ENCODE measurements around the gene SPOCK1. TPM values are rescaled to one million over a fixed set of nuclear protein-coding genes. Genes with fewer than 3 reads are reported as not detected.

The SPOCK1 gene
- total RNA-seq, 1 experiment from 2014 or later, result 23.9 TPM

GRCh38 chr5:137316346-137316736, 182.8 kb downstream of the SPOCK1 start:
- Histone ChIP-seq H3K36me3 (ENCODE audit: low read depth) (no peaks in the 10 kb centered on the region), H4K20me1 (ENCODE audit: insufficient read depth) (no peaks in the 10 kb centered on the region), H3K4me1 (replicated peaks; ENCODE audit: insufficient read depth) (peaks cover 11% of the 10 kb centered on the region; the same call in 1 of the 2 replicates), H3K4me3 (no peak overlapping the region), H2AFZ (no peak overlapping the region), H3F3A (ENCODE audit: insufficient read depth, low read depth) (peaks cover 5% of the 10 kb centered on the region; the same call in 1 of the 2 replicates), H3K27ac (no peak overlapping the region), H3K79me2 (ENCODE audit: low read depth) (no peaks in the 10 kb centered on the region), H3K9me2 (ENCODE audit: insufficient read depth) (no peaks in the 10 kb centered on the region), H3K4me2 (no peak overlapping the region), H3K27me3 (ENCODE audit: insufficient read depth, low read depth) (no peaks in the 10 kb centered on the region), H3K9me3 (ENCODE audit: insufficient read depth, low read depth) (no peaks in the 10 kb centered on the region; the same call in 1 of the 2 replicates)
- intact Hi-C loops (cut with micrococcal nuclease; ENCODE audit: unreplicated experiment), result loop anchor here (5.0 kb wide), 2 partner anchors 259 to 291 kb away; no protein-coding TSS in a partner anchor
- TF ChIP-seq EZH2 (IDR thresholded peaks at IDR 0.05; ENCODE audit: low read depth), result no peak
- TF ChIP-seq CTCF (conservative IDR thresholded peaks at IDR 0.05), result no peak
- no peak for DNase-seq
- BruUV-seq (replicated peaks), result no TSS peak
- ChIA-PET POLR2A (ENCODE audit: unreplicated experiment) (interaction anchor here (0.6 kb wide), 1 partner anchor 359 kb away, joined by 3 read pairs; no protein-coding TSS in a partner anchor), CTCF (no interaction called here)

- BruUV-seq (replicated peaks), result no TSS peak
- peaks cover 11% of the 10 kb centered on the region; the same call in 1 of the 2 replicates for H3F3A ChIP-seq (ENCODE audit: insufficient read depth, low read depth)
- no peaks in the 10 kb centered on the region for H4K20me1 ChIP-seq (ENCODE audit: insufficient read depth)
Observed at GRCh38 chr5:137315534-137316345, 183.4 kb downstream of the SPOCK1 start.

GRCh38 chr5:137315109-137315508, 184.0 kb downstream of the SPOCK1 start:
- DNase-seq, result no peak
- no peaks in the 10 kb centered on the region for H3K36me3 ChIP-seq (ENCODE audit: low read depth)
- POLR2A ChIA-PET (ENCODE audit: unreplicated experiment), result interaction anchor here (0.7 kb wide), 1 partner anchor 62 kb away, joined by 5 read pairs; no protein-coding TSS in a partner anchor
- H3K9me2 ChIP-seq (ENCODE audit: insufficient read depth), result no peaks in the 10 kb centered on the region
- TF ChIP-seq EZH2 (IDR thresholded peaks at IDR 0.05; ENCODE audit: low read depth) (no peak), CTCF (conservative IDR thresholded peaks at IDR 0.05) (no peak)
- no peaks in the 10 kb centered on the region for H3K9me3 ChIP-seq (ENCODE audit: insufficient read depth, low read depth)
- intact Hi-C loops (cut with micrococcal nuclease; ENCODE audit: unreplicated experiment), result loop anchor here (5.0 kb wide), 2 partner anchors 258 to 292 kb away; no protein-coding TSS in a partner anchor
- CTCF ChIA-PET, result no interaction called here
- no peak overlapping the region for H2AFZ ChIP-seq
- peaks cover 12% of the 10 kb centered on the region; the same call in 1 of the 2 replicates for H3F3A ChIP-seq (ENCODE audit: insufficient read depth, low read depth)
- H3K27ac ChIP-seq, result no peak overlapping the region
- no peak overlapping the region for H3K4me3 ChIP-seq
- no peaks in the 10 kb centered on the region for H4K20me1 ChIP-seq (ENCODE audit: insufficient read depth)
- no TSS peak for BruUV-seq (replicated peaks)
- no peak overlapping the region for H3K4me2 ChIP-seq
- H3K79me2 ChIP-seq (ENCODE audit: low read depth), result no peaks in the 10 kb centered on the region
- H3K27me3 ChIP-seq (ENCODE audit: insufficient read depth, low read depth), result no peaks in the 10 kb centered on the region
- peaks cover 21% of the 10 kb centered on the region for H3K4me1 ChIP-seq (replicated peaks; ENCODE audit: insufficient read depth)

More at GRCh38 chr5:137315534-137316345, 183.4 kb downstream of the SPOCK1 start:
- TF ChIP-seq EZH2 (IDR thresholded peaks at IDR 0.05; ENCODE audit: low read depth) (no peak), CTCF (conservative IDR thresholded peaks at IDR 0.05) (no peak)
- ChIA-PET CTCF (no interaction called here), POLR2A (ENCODE audit: unreplicated experiment) (interaction anchor here (0.6 kb wide), 1 partner anchor 358 kb away, joined by 3 read pairs; no protein-coding TSS in a partner anchor)
- H3K27me3 ChIP-seq (ENCODE audit: insufficient read depth, low read depth), result no peaks in the 10 kb centered on the region
- H2AFZ ChIP-seq, result no peak overlapping the region
- intact Hi-C loops (cut with micrococcal nuclease; ENCODE audit: unreplicated experiment), result loop anchor here (5.0 kb wide), 2 partner anchors 258 to 292 kb away; no protein-coding TSS in a partner anchor
- no peak overlapping the region for H3K4me2 ChIP-seq
- no peaks in the 10 kb centered on the region for H3K9me2 ChIP-seq (ENCODE audit: insufficient read depth)
- H3K36me3 ChIP-seq (ENCODE audit: low read depth), result no peaks in the 10 kb centered on the region
- no peaks in the 10 kb centered on the region for H3K79me2 ChIP-seq (ENCODE audit: low read depth)
- H3K27ac ChIP-seq, result no peak overlapping the region
- DNase-seq, result no peak
- peaks cover 17% of the 10 kb centered on the region for H3K4me1 ChIP-seq (replicated peaks; ENCODE audit: insufficient read depth)
- no peak overlapping the region for H3K4me3 ChIP-seq
- H3K9me3 ChIP-seq (ENCODE audit: insufficient read depth, low read depth), result no peaks in the 10 kb centered on the region

Data from PC-9 (cell line).